Retinal pigment epithelial cell (primary cell): Measurements from ENCODE around the gene PHF3.

ENCODE experiments used
- DNase-seq: peaks from one replicate; pipeline ENCODE4 v3.0.0-alpha.2; 2010; ENCODE audit warnings: low read depth
- H3K4me3 ChIP-seq: 2 replicates; pipeline ENCODE4 v1.5.1; 2011; ENCODE audit warnings: mild to moderate bottlenecking, low read length, control low read depth, moderate library complexity
- TF ChIP-seq, protein P1 (sequence below): conservative IDR thresholded peaks from 2 replicates; pipeline ENCODE4 v1.5.1; 2011; ENCODE audit warnings: low read depth, low read length, control low read depth, inconsistent platforms

The PHF3 gene

GRCh38 chr6:63671098-63671754 is 35.6 kb downstream of the PHF3 start:
- no peak overlapping the region for H3K4me3 ChIP-seq
- DNase-seq: no peak
- TF ChIP-seq, protein P1, sequence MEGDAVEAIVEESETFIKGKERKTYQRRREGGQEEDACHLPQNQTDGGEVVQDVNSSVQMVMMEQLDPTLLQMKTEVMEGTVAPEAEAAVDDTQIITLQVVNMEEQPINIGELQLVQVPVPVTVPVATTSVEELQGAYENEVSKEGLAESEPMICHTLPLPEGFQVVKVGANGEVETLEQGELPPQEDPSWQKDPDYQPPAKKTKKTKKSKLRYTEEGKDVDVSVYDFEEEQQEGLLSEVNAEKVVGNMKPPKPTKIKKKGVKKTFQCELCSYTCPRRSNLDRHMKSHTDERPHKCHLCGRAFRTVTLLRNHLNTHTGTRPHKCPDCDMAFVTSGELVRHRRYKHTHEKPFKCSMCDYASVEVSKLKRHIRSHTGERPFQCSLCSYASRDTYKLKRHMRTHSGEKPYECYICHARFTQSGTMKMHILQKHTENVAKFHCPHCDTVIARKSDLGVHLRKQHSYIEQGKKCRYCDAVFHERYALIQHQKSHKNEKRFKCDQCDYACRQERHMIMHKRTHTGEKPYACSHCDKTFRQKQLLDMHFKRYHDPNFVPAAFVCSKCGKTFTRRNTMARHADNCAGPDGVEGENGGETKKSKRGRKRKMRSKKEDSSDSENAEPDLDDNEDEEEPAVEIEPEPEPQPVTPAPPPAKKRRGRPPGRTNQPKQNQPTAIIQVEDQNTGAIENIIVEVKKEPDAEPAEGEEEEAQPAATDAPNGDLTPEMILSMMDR: no peak

- H3K4me3 ChIP-seq: no peak overlapping the region
- no peak for DNase-seq
- TF ChIP-seq, protein P1: no peak
These were observed 37.1 kb downstream of the PHF3 start for GRCh38 chr6:63672582-63673129.

- DNase-seq: no peak
- no peak overlapping the region for H3K4me3 ChIP-seq
- TF ChIP-seq, protein P1: no peak
These were observed 38.1 kb downstream of the PHF3 start for GRCh38 chr6:63673692-63674091.

DNA sequence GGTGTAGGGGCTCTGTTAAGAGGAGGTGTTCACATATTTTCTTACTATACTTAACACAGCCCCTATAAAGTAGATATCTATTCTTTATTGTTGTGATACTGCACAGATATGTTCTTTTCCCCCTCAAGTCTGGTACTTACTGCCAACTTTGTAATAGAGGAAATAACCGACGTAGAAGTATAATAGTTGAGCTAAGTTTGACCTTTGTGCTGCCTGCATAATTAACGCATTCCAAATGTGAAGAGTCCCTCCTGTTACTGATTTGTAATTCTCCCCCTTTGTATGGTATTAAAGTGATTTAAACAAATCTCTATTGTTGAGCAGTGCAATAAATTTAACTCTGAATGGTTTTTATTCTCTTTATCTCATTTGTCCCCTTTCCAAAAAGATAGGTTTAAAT is 39.0 kb downstream of the PHF3 start:
- TF ChIP-seq, protein P1: no peak

GRCh38 chr6:63675138-63675537 is 39.5 kb downstream of the PHF3 start:
- DNase-seq: no peak
- no peak overlapping the region for H3K4me3 ChIP-seq
- TF ChIP-seq, protein P1: no peak

More for the DNA sequence above, 39.0 kb downstream of the PHF3 start:
- no peak for DNase-seq
- no peak overlapping the region for H3K4me3 ChIP-seq

DNA sequence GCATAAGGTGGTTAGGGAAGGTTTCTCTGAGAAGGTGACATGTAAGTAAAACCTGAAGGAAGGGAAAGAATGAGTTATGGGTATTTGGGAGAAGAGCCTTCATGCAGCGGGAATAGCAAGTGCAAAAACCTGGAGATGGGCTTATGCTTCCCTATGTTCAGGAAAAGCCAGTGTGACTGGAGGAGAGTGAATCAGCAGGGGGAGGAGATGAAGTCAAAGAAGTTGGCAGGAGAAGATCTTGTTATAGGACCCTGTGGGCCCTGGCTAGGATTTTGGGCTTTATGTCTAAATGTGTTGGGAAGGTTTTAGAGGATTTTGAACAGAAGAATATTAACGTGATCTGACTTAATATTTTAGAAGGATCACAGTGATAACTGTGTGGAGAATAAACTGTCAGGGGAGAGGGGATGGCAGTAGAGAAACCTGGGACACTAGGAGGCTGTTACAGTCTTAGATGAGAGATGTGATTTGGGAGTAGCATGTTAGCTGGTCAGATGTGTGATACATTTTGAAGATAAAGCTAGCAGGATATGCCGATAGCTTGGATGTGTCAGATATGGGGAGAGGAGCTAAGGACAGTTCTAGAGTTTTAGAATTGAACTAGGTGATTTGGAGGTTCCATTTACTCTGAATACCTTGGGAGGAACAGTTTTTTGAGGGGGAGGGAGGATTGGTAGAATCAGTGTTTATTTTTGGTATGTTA is 41.0 kb downstream of the PHF3 start:
- TF ChIP-seq, protein P1: no peak
- DNase-seq: no peak
- H3K4me3 ChIP-seq: no peak overlapping the region
